ENCODE data around the gene CCR3. TPM values are rescaled to one million over a fixed set of nuclear protein-coding genes. Genes with fewer than 3 reads are reported as not detected.
A peak's percentile ranks its signal among the peaks of the same experiment; 100 is the strongest.

The CCR3 gene
- total RNA-seq, 1 experiment from 2014 or later = not detected

- Histone ChIP-seq H3K27me3 (ENCODE audit: insufficient read depth, low read length) (no peaks in the 10 kb centered on the region), H3K9me3 (ENCODE audit: control insufficient read depth in 1 of 2, insufficient read depth in 1 of 2, low read depth in 1 of 2, low read length in 2 of 2) (peaks cover 4 to 7% of the 10 kb centered on the region in 2 experiments; a peak in 1 of 4 replicates), H3K79me2 (ENCODE audit: insufficient read depth, low read length) (no peaks in the 10 kb centered on the region), H3K36me3 (ENCODE audit: control insufficient read depth in 1 of 2, insufficient read depth in 2 of 2, low read length in 2 of 2) (no peaks in the 10 kb centered on the region), H3K27ac (ENCODE audit: low read depth, low read length) (no peak overlapping the region), H3K4me2 (ENCODE audit: low read length) (peak overlapping the region; percentile 7; the same call in 1 of the 2 replicates), H2AFZ (ENCODE audit: low read depth, low read length, poor library complexity, severe bottlenecking) (no peak overlapping the region), H3K4me1 (ENCODE audit: control insufficient read depth in 1 of 2, insufficient read depth in 2 of 2, low read length in 2 of 2) (peaks cover 0 to 7% of the 10 kb centered on the region in 2 experiments; a peak in 1 of 4 replicates), H4K20me1 (ENCODE audit: insufficient read depth) (no peaks in the 10 kb centered on the region), H3K4me3 (replicated peaks in 1 of 2; ENCODE audit: low read depth in 1 of 2, low read length in 2 of 2) (no peak overlapping the region), H3K9ac (ENCODE audit: low read length) (no peak overlapping the region), H3K9me2 (ENCODE audit: insufficient read depth) (no peaks in the 10 kb centered on the region)
- ATAC-seq (no peak), DNase-seq (ENCODE audit: low read depth, low spot score) (peak; percentile 12)
- ChIA-PET CTCF (no interaction called here), POLR2A (no interaction called here), RAD21 (ENCODE audit: low non-redundant PET in 1 of 2, low total read pairs in 2 of 2, uncharacterized antibody in 2 of 2, unreplicated experiment in 2 of 2) (no interaction called here)
- no TSS peak for BruUV-seq (replicated peaks)
- TF ChIP-seq POLR2AphosphoS5 (IDR thresholded peaks at IDR 0.05; ENCODE audit: low read depth, low read length) = no peak
- TF ChIP-seq REST (IDR thresholded peaks at IDR 0.05; ENCODE audit: low read depth) = no peak
- TF ChIP-seq SIN3A (IDR thresholded peaks at IDR 0.05; ENCODE audit: low read depth) = no peak
- intact Hi-C loops (cut with micrococcal nuclease) = no loop called here
Observed at GRCh38 chr3:46280105-46280797, 38.0 kb downstream of the CCR3 start.

DNA sequence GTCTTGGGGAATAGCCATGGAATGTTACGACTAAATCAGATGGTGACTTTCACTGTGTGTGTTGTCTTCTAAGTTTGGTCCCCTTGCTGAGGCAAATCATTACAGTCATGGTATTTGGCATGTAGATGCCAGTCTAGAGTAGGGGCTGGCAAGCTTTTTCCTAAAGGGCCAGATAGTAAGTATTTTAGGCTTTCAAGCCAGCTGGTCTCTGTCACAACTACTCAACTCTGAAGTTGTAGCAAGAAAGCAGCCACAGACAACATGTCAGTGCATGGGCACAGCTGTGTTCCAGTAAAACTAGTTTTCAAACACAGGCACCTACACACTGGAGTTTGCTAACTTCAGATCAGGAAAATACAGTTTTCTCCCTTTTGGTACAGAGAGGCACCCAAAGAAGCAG lies 39.3 kb downstream of the CCR3 start:
- Histone ChIP-seq H3K9ac (ENCODE audit: low read length) (no peak overlapping the region), H2AFZ (ENCODE audit: low read depth, low read length, poor library complexity, severe bottlenecking) (no peak overlapping the region), H3K27me3 (ENCODE audit: insufficient read depth, low read length) (no peaks in the 10 kb centered on the region), H3K9me2 (ENCODE audit: insufficient read depth) (no peaks in the 10 kb centered on the region), H3K4me3 (replicated peaks in 1 of 2; ENCODE audit: low read depth in 1 of 2, low read length in 2 of 2) (no peak overlapping the region), H3K79me2 (ENCODE audit: insufficient read depth, low read length) (no peaks in the 10 kb centered on the region), H3K27ac (ENCODE audit: low read depth, low read length) (no peak overlapping the region), H4K20me1 (ENCODE audit: insufficient read depth) (no peaks in the 10 kb centered on the region), H3K4me1 (ENCODE audit: control insufficient read depth in 1 of 2, insufficient read depth in 2 of 2, low read length in 2 of 2) (peaks cover 0 to 7% of the 10 kb centered on the region in 2 experiments; a peak in 1 of 4 replicates), H3K9me3 (ENCODE audit: control insufficient read depth in 1 of 2, insufficient read depth in 1 of 2, low read depth in 1 of 2, low read length in 2 of 2) (peaks cover 4 to 7% of the 10 kb centered on the region in 2 experiments; a peak in 1 of 4 replicates), H3K4me2 (ENCODE audit: low read length) (no peak overlapping the region), H3K36me3 (ENCODE audit: control insufficient read depth in 1 of 2, insufficient read depth in 2 of 2, low read length in 2 of 2) (no peaks in the 10 kb centered on the region)
- no TSS peak for BruUV-seq (replicated peaks)
- no peak for ATAC-seq
- DNase-seq (ENCODE audit: low read depth, low spot score) = no peak
- ChIA-PET CTCF (no interaction called here), RAD21 (ENCODE audit: low non-redundant PET in 1 of 2, low total read pairs in 2 of 2, uncharacterized antibody in 2 of 2, unreplicated experiment in 2 of 2) (no interaction called here), POLR2A (no interaction called here)
- TF ChIP-seq EZH2phosphoT487 (IDR thresholded peaks at IDR 0.05; ENCODE audit: borderline replicate concordance) (no peak), POLR2A (IDR thresholded peaks at IDR 0.05; ENCODE audit: borderline replicate concordance, extremely low read depth, insufficient read depth, insufficient read length) (no peak), YY1 (IDR thresholded peaks at IDR 0.05; ENCODE audit: extremely low read depth, insufficient replicate concordance, low read depth, low read length) (no peak), ZNF274 (IDR thresholded peaks at IDR 0.05; ENCODE audit: low read depth, low read length) (no peak), SP1 (IDR thresholded peaks at IDR 0.05; ENCODE audit: low read depth) (no peak), CBX3 (IDR thresholded peaks at IDR 0.05; ENCODE audit: low read depth) (no peak), FOSL1 (IDR thresholded peaks at IDR 0.05; ENCODE audit: low read depth) (no peak), JUND (IDR thresholded peaks at IDR 0.05) (no peak), SRF (IDR thresholded peaks at IDR 0.05; ENCODE audit: low read depth) (no peak)
- TF ChIP-seq, protein P1, sequence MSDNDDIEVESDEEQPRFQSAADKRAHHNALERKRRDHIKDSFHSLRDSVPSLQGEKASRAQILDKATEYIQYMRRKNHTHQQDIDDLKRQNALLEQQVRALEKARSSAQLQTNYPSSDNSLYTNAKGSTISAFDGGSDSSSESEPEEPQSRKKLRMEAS (IDR thresholded peaks at IDR 0.05) = no peak
- TF ChIP-seq, protein P2, sequence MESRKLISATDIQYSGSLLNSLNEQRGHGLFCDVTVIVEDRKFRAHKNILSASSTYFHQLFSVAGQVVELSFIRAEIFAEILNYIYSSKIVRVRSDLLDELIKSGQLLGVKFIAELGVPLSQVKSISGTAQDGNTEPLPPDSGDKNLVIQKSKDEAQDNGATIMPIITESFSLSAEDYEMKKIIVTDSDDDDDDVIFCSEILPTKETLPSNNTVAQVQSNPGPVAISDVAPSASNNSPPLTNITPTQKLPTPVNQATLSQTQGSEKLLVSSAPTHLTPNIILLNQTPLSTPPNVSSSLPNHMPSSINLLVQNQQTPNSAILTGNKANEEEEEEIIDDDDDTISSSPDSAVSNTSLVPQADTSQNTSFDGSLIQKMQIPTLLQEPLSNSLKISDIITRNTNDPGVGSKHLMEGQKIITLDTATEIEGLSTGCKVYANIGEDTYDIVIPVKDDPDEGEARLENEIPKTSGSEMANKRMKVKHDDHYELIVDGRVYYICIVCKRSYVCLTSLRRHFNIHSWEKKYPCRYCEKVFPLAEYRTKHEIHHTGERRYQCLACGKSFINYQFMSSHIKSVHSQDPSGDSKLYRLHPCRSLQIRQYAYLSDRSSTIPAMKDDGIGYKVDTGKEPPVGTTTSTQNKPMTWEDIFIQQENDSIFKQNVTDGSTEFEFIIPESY (IDR thresholded peaks at IDR 0.05; ENCODE audit: extremely low read depth, insufficient replicate concordance, low read length) = no peak
- intact Hi-C loops (cut with micrococcal nuclease) = no loop called here

Data from HCT116 (cell line).